HEK293T (cell line): ENCODE data around the gene ZXDC.

Source experiments
- ELF4 ChIP-seq: fragments of 450-650 bp; IDR thresholded peaks from 2 replicates; pipeline ENCODE4 v1.6.1; 2017; ENCODE audit warnings: antibody characterized with exemption
- FOXA1 ChIP-seq: fragments of 450-650 bp; IDR thresholded peaks from 2 replicates; pipeline ENCODE4 v1.6.1; 2016; ENCODE audit warnings: mild to moderate bottlenecking
- LEF1 ChIP-seq: fragments of 450-650 bp; IDR thresholded peaks from 2 replicates; pipeline ENCODE4 v1.6.1; 2017; ENCODE audit warnings: mild to moderate bottlenecking, borderline replicate concordance
- TARDBP ChIP-seq: fragments of 450-650 bp; IDR thresholded peaks from 2 replicates; pipeline ENCODE4 v1.6.1; 2016

GRCh38 chr3:126439346-126439967 is 36.2 kb downstream of the ZXDC start:
- TF ChIP-seq ELF4, result no peak
- no peak for TF ChIP-seq LEF1
- no peak for TF ChIP-seq TARDBP
- TF ChIP-seq FOXA1, result no peak
